PC-3 (cell line): ENCODE results near the gene ZBTB45. TPM values are rescaled to one million over a fixed set of nuclear protein-coding genes. Genes with fewer than 3 reads are reported as not detected.

Experiments used
- ATAC-seq: fragments of 200-7000 bp; cut with Tn5 transposase; 2 replicates; pipeline ENCODE4 v1.9.1; 2020; ENCODE audit warnings: mild to moderate bottlenecking, moderate library complexity
- BruUV-seq: library from RNA; stranded (reverse); fragments of 400-500 nt; replicated peaks from 2 replicates; lab custom pipeline; 2021; lab: Mats Ljungman, UMichigan
- CTCF ChIA-PET: fragments of 300-600 bp; sonication (Branson Sonifier 250); formaldehyde crosslinking; loops from one replicate; lab custom pipeline; 2022; ENCODE audit warnings: antibody characterized with exemption; lab: Charles Lee
- POLR2A ChIA-PET: fragments of 300-600 bp; sonication (Branson Sonifier 250); formaldehyde crosslinking; loops from one replicate; lab custom pipeline; 2022; ENCODE audit warnings: antibody characterized with exemption; ENCODE audit not compliant: unreplicated experiment; lab: Charles Lee
- DNase-seq: peaks from one replicate; pipeline ENCODE4 v3.0.0-alpha.2; 2015
- H2AFZ ChIP-seq: fragments of 300-600 bp; sonication (generic); 2 replicates; pipeline ENCODE4 v1.6.0; 2016; ENCODE audit warnings: antibody characterized with exemption, low read length
- H3F3A ChIP-seq: fragments of 300-600 bp; sonication (generic); one replicate; pipeline ENCODE4 v1.6.0; 2017; ENCODE audit warnings: antibody characterized with exemption, low read length, control low read depth, mild to moderate bottlenecking; ENCODE audit not compliant: unreplicated experiment
- H3K27ac ChIP-seq: fragments of 300-600 bp; sonication (generic); 2 replicates; pipeline ENCODE4 v1.5.1; 2016; ENCODE audit warnings: mild to moderate bottlenecking, low read length
- H3K27me3 ChIP-seq: fragments of 300-600 bp; sonication (generic); 2 replicates; pipeline ENCODE4 v1.6.1; 2016; ENCODE audit warnings: low read length, mixed read lengths
- H3K36me3 ChIP-seq: fragments of 300-600 bp; sonication (generic); 2 replicates; pipeline ENCODE4 v1.6.1; 2016; ENCODE audit warnings: low read depth, mixed run types, low read length, mixed read lengths
- H3K4me1 ChIP-seq: fragments of 300-600 bp; sonication (generic); 2 replicates; pipeline ENCODE4 v1.5.1; 2016; ENCODE audit warnings: low read length; ENCODE audit not compliant: insufficient read depth
- H3K4me2 ChIP-seq: fragments of 300-600 bp; sonication (generic); 2 replicates; pipeline ENCODE4 v1.6.0; 2016; ENCODE audit warnings: low read length
- H3K4me3 ChIP-seq: fragments of 300-600 bp; sonication (generic); 2 replicates; pipeline ENCODE4 v1.5.1; 2016; ENCODE audit warnings: mild to moderate bottlenecking, low read length, mixed read lengths
- H3K79me2 ChIP-seq: fragments of 300-600 bp; sonication (generic); 2 replicates; pipeline ENCODE4 v1.6.1; 2017; ENCODE audit warnings: low read length, mixed read lengths
- H3K9ac ChIP-seq: fragments of 300-600 bp; sonication (generic); 2 replicates; pipeline ENCODE4 v1.6.0; 2016; ENCODE audit warnings: mild to moderate bottlenecking, low read length
- H3K9me2 ChIP-seq: fragments of 300-600 bp; sonication (generic); replicated peaks from 2 replicates; pipeline ENCODE4 v1.6.1; 2016; ENCODE audit warnings: mixed run types, low read length, mixed read lengths
- H3K9me3 ChIP-seq: fragments of 300-600 bp; sonication (generic); 2 replicates; pipeline ENCODE4 v1.6.1; 2016; ENCODE audit warnings: low read length, mixed read lengths
- H4K20me1 ChIP-seq: fragments of 300-600 bp; sonication (generic); 2 replicates; pipeline ENCODE4 v1.6.1; 2016; ENCODE audit warnings: low read length, mixed read lengths
- CTCF ChIP-seq: fragments of 300-600 bp; sonication (generic); conservative IDR thresholded peaks from 2 replicates; pipeline ENCODE4 v1.5.1; 2017; ENCODE audit warnings: antibody characterized with exemption, low read depth, mild to moderate bottlenecking, low read length
- EZH2 ChIP-seq: fragments of 300-600 bp; sonication (generic); IDR thresholded peaks from one replicate; pipeline ENCODE4 v1.6.1; 2017; ENCODE audit warnings: antibody characterized with exemption, mild to moderate bottlenecking, low read length; ENCODE audit not compliant: unreplicated experiment
- EZH2phosphoT487 ChIP-seq: fragments of 300-600 bp; sonication (generic); IDR thresholded peaks from 2 replicates; pipeline ENCODE4 v1.6.1; 2018; ENCODE audit warnings: mild to moderate bottlenecking, antibody characterized with exemption, low read length, borderline replicate concordance
- intact Hi-C: fragments of 100-400 bp; cut with micrococcal nuclease; formaldehyde crosslinking; loops from 2 replicates; pipeline ENCODE4 v1.9.0; 2023
- total RNA-seq: library from RNA; depleted of rRNA; stranded (reverse); fragments of >200 nt; gene quantifications from 2 replicates; pipeline ENCODE4 v1.2.3, GENCODE V29; 2014

The ZBTB45 gene
- total RNA-seq, 1 experiment from 2014 or later, result 14.0 TPM

DNA sequence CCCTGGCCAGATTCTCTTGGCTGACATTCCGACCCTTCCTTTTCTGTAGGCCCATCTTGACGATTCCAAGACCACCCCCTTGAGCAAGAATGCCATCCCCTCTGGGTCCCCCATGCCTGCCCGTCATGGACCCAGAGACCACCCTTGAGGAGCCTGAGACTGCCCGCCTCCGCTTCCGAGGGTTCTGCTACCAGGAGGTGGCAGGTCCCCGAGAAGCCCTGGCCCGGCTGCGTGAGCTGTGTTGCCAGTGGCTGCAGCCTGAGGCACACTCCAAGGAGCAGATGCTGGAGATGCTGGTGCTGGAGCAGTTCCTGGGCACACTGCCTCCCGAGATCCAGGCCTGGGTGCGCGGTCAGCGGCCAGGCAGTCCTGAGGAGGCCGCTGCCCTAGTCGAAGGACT, 42.5 kb downstream of the ZBTB45 start:
- Histone ChIP-seq H3K4me2 (peak overlapping the region; percentile 93), H3K9me3 (no peaks in the 10 kb centered on the region), H3K4me3 (peak overlapping the region; percentile 72; the same call in 1 of the 2 replicates), H2AFZ (no peak overlapping the region), H3K9ac (no peak overlapping the region), H4K20me1 (no peaks in the 10 kb centered on the region), H3K9me2 (no peaks in the 10 kb centered on the region), H3K27me3 (no peaks in the 10 kb centered on the region), H3K27ac (no peak overlapping the region), H3F3A (no peaks in the 10 kb centered on the region), H3K79me2 (no peaks in the 10 kb centered on the region), H3K4me1 (peaks cover 20% of the 10 kb centered on the region), H3K36me3 (peaks cover 2% of the 10 kb centered on the region; the same call in 1 of the 2 replicates)
- DNase-seq (no peak), ATAC-seq (no peak)
- POLR2A ChIA-PET, result interaction anchor here (0.6 kb wide), 1 partner anchor 89 kb away, joined by 4 read pairs; no protein-coding TSS in a partner anchor
- CTCF ChIA-PET, result no interaction called here
- BruUV-seq, result no TSS peak
- intact Hi-C loops, result no loop called here
- TF ChIP-seq EZH2phosphoT487, result no peak
- no peak for TF ChIP-seq EZH2
- TF ChIP-seq CTCF, result no peak

- ChIA-PET POLR2A (interaction anchor here (0.6 kb wide), 1 partner anchor 89 kb away, joined by 4 read pairs; no protein-coding TSS in a partner anchor), CTCF (no interaction called here)
- no peak for TF ChIP-seq EZH2
- no peak for TF ChIP-seq EZH2phosphoT487
- TF ChIP-seq CTCF, result no peak
These were observed 43.1 kb downstream of the ZBTB45 start for GRCh38 chr19:58476498-58477015.

More at GRCh38 chr19:58476498-58477015, 43.1 kb downstream of the ZBTB45 start:
- peaks cover 20% of the 10 kb centered on the region for H3K4me1 ChIP-seq
- H3K9me2 ChIP-seq, result no peaks in the 10 kb centered on the region
- H3F3A ChIP-seq, result no peaks in the 10 kb centered on the region
- H3K27ac ChIP-seq, result peak overlapping the region; percentile 48
- H4K20me1 ChIP-seq, result no peaks in the 10 kb centered on the region
- peak overlapping the region; percentile 72 for H3K4me3 ChIP-seq
- ATAC-seq (no peak), DNase-seq (no peak)
- H3K79me2 ChIP-seq, result no peaks in the 10 kb centered on the region
- no peaks in the 10 kb centered on the region for H3K36me3 ChIP-seq
- BruUV-seq, result TSS peak; percentile 16
- peak overlapping the region; percentile 86 for H2AFZ ChIP-seq
- intact Hi-C loops, result no loop called here
- peak overlapping the region; percentile 93 for H3K4me2 ChIP-seq
- H3K27me3 ChIP-seq, result no peaks in the 10 kb centered on the region
- peak overlapping the region; percentile 78 for H3K9ac ChIP-seq
- no peaks in the 10 kb centered on the region for H3K9me3 ChIP-seq
